Sigmoid colon (tissue), 4 donors: ENCODE measurements around the gene KCNIP1.

Source experiments
- CTCF ChIP-seq, 4 experiments: fragments of 450-650 bp in 3 of 4; fragments of 200-600 bp in 1 of 4; IDR thresholded peaks; one replicate each; pipeline ENCODE4 v1.5.1; 2016 to 2019; ENCODE audit warnings: antibody characterized with exemption in 4 of 4, mild to moderate bottlenecking in 3 of 4, moderate library complexity in 2 of 4
- POLR2A ChIP-seq, 2 donors: fragments of 450-650 bp; IDR thresholded peaks; one replicate each; pipeline ENCODE4 v1.6.1; 2016; ENCODE audit warnings: antibody characterized with exemption in 2 of 2, mild to moderate bottlenecking in 2 of 2, moderate library complexity in 2 of 2
- POLR2AphosphoS5 ChIP-seq, 4 donors: sonication (generic); formaldehyde crosslinking; IDR thresholded peaks; one replicate each; pipeline ENCODE4 v1.6.1; 2017; ENCODE audit warnings: antibody characterized with exemption in 4 of 4

- TF ChIP-seq CTCF (IDR thresholded peaks at IDR 0.05) (no peak), POLR2A (IDR thresholded peaks at IDR 0.05) (no peak), POLR2AphosphoS5 (IDR thresholded peaks at IDR 0.05) (no peak)
These were observed 35.1 kb downstream of the KCNIP1 start for GRCh38 chr5:170538696-170539586.
